Loucy (cell line): Measurements from ENCODE around the gene ADAMTS10.

Experiments used
- H2AFZ ChIP-seq: fragments of 200-600 bp; sonication (generic); 2 replicates; pipeline ENCODE4 v1.6.0; 2016; ENCODE audit warnings: antibody characterized with exemption, mild to moderate bottlenecking, low read length, moderate library complexity
- H3F3A ChIP-seq: fragments of 200-600 bp; 2 replicates; pipeline ENCODE4 v1.6.0; 2016; ENCODE audit warnings: antibody characterized with exemption, low read depth, mild to moderate bottlenecking
- H3K27me3 ChIP-seq: fragments of 200-600 bp; sonication (generic); 2 replicates; pipeline ENCODE4 v1.6.1; 2014; ENCODE audit warnings: low read length, mild to moderate bottlenecking; ENCODE audit not compliant: insufficient read depth, poor library complexity, severe bottlenecking
- H3K36me3 ChIP-seq: fragments of 200-600 bp; sonication (generic); 2 replicates; pipeline ENCODE4 v1.6.1; 2016; ENCODE audit warnings: low read length; ENCODE audit not compliant: insufficient read depth
- H3K4me1 ChIP-seq: fragments of 200-600 bp; sonication (generic); 2 replicates; pipeline ENCODE4 v1.5.1; 2014; ENCODE audit warnings: low read length, mild to moderate bottlenecking; ENCODE audit not compliant: insufficient read depth, poor library complexity, severe bottlenecking
- H3K4me2 ChIP-seq: fragments of 200-600 bp; sonication (generic); 2 replicates; pipeline ENCODE4 v1.6.0; 2014; ENCODE audit warnings: antibody characterized with exemption, low read length, low read depth, mild to moderate bottlenecking; ENCODE audit not compliant: poor library complexity, severe bottlenecking
- H3K4me3 ChIP-seq: fragments of 200-600 bp; sonication (generic); 2 replicates; pipeline ENCODE4 v1.5.1; 2014; ENCODE audit warnings: low read length, mild to moderate bottlenecking, mixed read lengths; ENCODE audit not compliant: poor library complexity, severe bottlenecking
- H3K79me2 ChIP-seq: fragments of 200-600 bp; sonication (generic); 2 replicates; pipeline ENCODE4 v1.6.1; 2014; ENCODE audit warnings: low read length; ENCODE audit not compliant: insufficient read depth
- H3K9ac ChIP-seq: fragments of 200-600 bp; sonication (generic); 2 replicates; pipeline ENCODE4 v1.6.0; 2014; ENCODE audit warnings: mild to moderate bottlenecking, low read depth, low read length, moderate library complexity; ENCODE audit not compliant: poor library complexity, severe bottlenecking
- H3K9me2 ChIP-seq: fragments of 200-600 bp; sonication (generic); replicated peaks from 2 replicates; pipeline ENCODE4 v1.6.1; 2016; ENCODE audit warnings: low read depth, low read length, mixed read lengths
- H3K9me3 ChIP-seq: fragments of 200-600 bp; sonication (generic); 2 replicates; pipeline ENCODE4 v1.6.1; 2014; ENCODE audit warnings: mild to moderate bottlenecking, antibody characterized with exemption, low read length, low read depth; ENCODE audit not compliant: insufficient read depth
- H4K20me1 ChIP-seq: fragments of 200-600 bp; sonication (generic); 2 replicates; pipeline ENCODE4 v1.6.0; 2014; ENCODE audit warnings: antibody characterized with exemption, low read length, mild to moderate bottlenecking; ENCODE audit not compliant: insufficient read depth, poor library complexity, severe bottlenecking
- EZH2phosphoT487 ChIP-seq: fragments of 200-600 bp; IDR thresholded peaks from 2 replicates; pipeline ENCODE4 v1.6.1; 2018; ENCODE audit warnings: antibody characterized with exemption, mild to moderate bottlenecking, moderate library complexity, borderline replicate concordance
- TF ChIP-seq, protein P1 (sequence below): fragments of 200-600 bp; sonication (generic); conservative IDR thresholded peaks from 2 replicates; pipeline ENCODE4 v1.5.1; 2014; ENCODE audit warnings: mild to moderate bottlenecking, antibody characterized with exemption, low read length

ADAMTS10 gene

DNA sequence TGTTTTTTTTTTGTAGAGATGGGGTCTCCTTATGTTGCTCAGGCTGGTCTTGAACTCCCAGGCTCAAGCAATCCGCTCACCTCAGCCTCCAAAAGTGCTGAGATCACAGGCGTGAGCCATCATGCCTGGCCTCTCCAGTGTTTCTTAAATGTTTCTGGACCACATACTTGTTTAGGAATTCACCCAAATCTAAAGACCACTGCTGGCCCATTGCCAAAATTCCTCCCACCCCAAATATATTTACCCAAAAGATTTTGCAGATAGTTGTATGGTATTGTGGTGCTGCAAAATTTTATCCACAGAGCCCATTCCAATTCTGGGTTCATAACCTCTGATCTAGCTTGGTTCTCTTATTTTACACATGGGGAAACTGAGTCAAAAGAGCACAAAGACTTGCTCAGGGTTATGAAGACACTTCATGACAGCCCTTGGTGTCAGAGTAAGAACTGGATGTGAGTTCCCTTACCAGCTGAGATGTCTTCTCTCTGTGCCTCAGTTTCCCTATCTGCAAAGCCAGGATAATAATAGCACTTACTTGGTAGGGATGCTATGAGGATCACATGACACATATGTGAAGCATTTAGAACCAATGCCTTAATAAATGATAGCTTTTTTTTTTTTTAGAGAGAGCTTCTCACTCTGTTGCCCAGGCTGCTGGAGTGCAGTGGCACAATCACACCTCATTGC lies 30.8 kb upstream of the ADAMTS10 start:
- H4K20me1 ChIP-seq, result no peaks in the 10 kb centered on the region
- no peaks in the 10 kb centered on the region for H3K36me3 ChIP-seq
- no peaks in the 10 kb centered on the region for H3K9me2 ChIP-seq
- H3K4me1 ChIP-seq, result peaks cover 3% of the 10 kb centered on the region
- H3K9ac ChIP-seq, result no peak overlapping the region
- TF ChIP-seq, protein P1, sequence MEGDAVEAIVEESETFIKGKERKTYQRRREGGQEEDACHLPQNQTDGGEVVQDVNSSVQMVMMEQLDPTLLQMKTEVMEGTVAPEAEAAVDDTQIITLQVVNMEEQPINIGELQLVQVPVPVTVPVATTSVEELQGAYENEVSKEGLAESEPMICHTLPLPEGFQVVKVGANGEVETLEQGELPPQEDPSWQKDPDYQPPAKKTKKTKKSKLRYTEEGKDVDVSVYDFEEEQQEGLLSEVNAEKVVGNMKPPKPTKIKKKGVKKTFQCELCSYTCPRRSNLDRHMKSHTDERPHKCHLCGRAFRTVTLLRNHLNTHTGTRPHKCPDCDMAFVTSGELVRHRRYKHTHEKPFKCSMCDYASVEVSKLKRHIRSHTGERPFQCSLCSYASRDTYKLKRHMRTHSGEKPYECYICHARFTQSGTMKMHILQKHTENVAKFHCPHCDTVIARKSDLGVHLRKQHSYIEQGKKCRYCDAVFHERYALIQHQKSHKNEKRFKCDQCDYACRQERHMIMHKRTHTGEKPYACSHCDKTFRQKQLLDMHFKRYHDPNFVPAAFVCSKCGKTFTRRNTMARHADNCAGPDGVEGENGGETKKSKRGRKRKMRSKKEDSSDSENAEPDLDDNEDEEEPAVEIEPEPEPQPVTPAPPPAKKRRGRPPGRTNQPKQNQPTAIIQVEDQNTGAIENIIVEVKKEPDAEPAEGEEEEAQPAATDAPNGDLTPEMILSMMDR, result no peak
- no peak for TF ChIP-seq EZH2phosphoT487
- H3K9me3 ChIP-seq, result no peaks in the 10 kb centered on the region
- H3K4me3 ChIP-seq, result no peak overlapping the region
- no peak overlapping the region for H3K4me2 ChIP-seq
- no peaks in the 10 kb centered on the region for H3K79me2 ChIP-seq
- no peak overlapping the region for H2AFZ ChIP-seq
- no peaks in the 10 kb centered on the region for H3F3A ChIP-seq
- H3K27me3 ChIP-seq, result no peaks in the 10 kb centered on the region

DNA sequence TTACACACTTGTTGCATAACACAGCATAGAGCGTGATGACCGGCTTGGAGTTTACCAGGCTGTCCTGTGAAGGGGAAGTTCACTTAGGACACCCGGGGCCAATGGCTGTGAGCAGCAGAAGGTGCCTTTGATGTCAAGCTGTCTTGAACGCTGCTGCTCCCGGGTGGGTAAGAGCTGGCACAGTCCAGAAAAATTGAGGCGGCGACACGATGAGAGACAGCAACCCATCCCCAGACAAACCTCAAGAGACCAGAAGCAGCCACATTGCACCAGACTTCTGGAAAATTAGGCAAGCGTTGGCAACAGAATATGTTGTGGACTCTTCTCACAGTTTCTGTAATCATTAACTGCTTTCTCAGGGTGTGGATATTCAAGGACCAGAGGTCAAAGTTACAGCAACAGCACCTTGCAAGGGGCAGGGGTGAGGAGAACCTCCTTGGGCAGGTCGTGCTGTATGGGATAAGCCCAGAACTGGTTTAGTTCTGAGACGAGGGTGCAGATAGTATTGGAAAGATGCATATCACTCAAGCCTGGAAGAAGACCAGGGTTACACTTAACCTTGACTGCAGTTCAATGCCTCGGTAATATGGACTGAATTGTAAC lies 30.0 kb upstream of the ADAMTS10 start:
- H3K4me3 ChIP-seq, result no peak overlapping the region
- H3K27me3 ChIP-seq, result no peaks in the 10 kb centered on the region

DNA sequence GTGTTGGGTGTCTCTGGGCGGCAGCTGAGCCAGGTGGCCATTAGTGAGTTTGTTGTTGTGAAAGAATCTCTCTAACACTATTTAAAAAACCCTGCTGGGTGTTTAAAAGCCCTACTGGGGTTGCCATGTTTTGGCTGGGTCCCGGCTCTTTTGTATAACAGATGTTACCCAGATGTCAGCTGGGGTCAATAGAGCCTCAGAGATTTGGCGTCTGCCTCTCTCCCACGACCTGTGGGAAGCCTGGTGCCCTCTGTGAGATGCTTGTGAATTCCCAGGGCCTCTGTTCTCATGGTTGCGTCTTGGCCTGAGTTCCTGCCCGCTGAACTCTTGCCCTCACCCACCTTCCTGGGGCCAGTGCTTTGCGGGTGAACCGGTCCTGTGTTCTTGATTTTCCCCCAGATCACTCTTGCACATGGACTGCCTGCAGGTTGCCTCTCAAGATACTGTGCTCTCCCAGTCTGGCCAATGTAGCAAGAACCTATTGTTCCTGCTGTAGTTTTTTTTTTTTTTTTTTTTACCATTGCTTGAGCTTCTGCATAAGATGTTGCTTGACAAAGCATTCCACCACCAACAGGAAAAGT lies 29.4 kb upstream of the ADAMTS10 start:
- Histone ChIP-seq H3K36me3 (no peaks in the 10 kb centered on the region), H3F3A (no peaks in the 10 kb centered on the region), H3K4me2 (no peak overlapping the region), H3K4me1 (no peaks in the 10 kb centered on the region), H3K4me3 (no peak overlapping the region), H3K9me3 (no peaks in the 10 kb centered on the region), H3K9me2 (no peaks in the 10 kb centered on the region), H4K20me1 (no peaks in the 10 kb centered on the region), H2AFZ (no peak overlapping the region), H3K79me2 (no peaks in the 10 kb centered on the region), H3K9ac (no peak overlapping the region), H3K27me3 (no peaks in the 10 kb centered on the region)
- TF ChIP-seq, protein P1, result no peak

More for the DNA sequence above, 30.0 kb upstream of the ADAMTS10 start:
- H3K9ac ChIP-seq, result no peak overlapping the region
- no peak overlapping the region for H3K4me2 ChIP-seq
- H3K9me2 ChIP-seq, result no peaks in the 10 kb centered on the region
- peaks cover 2% of the 10 kb centered on the region for H3K4me1 ChIP-seq
- no peaks in the 10 kb centered on the region for H3K9me3 ChIP-seq
- no peaks in the 10 kb centered on the region for H4K20me1 ChIP-seq
- H3K36me3 ChIP-seq, result no peaks in the 10 kb centered on the region
- no peaks in the 10 kb centered on the region for H3F3A ChIP-seq
- H2AFZ ChIP-seq, result no peak overlapping the region
- H3K79me2 ChIP-seq, result no peaks in the 10 kb centered on the region
- TF ChIP-seq EZH2phosphoT487, result no peak
- TF ChIP-seq, protein P1, result no peak
